ENCODE data around the gene CXCR2. TPM values are rescaled to one million over a fixed set of nuclear protein-coding genes. Genes with fewer than 3 reads are reported as not detected.

The CXCR2 gene
- total RNA-seq, 1 donor = not detected

GRCh38 chr2:218149848-218150440 lies 24.1 kb downstream of the CXCR2 start:
- Histone ChIP-seq H3K27ac (ENCODE audit: low read depth, low read length) (no peak overlapping the region), H3K4me1 (ENCODE audit: insufficient read depth, low read length) (no peaks in the 10 kb centered on the region), H3K36me3 (ENCODE audit: insufficient read depth, low read length) (no peaks in the 10 kb centered on the region), H2AFZ (ENCODE audit: low read length) (no peak overlapping the region), H3K27me3 (ENCODE audit: insufficient read depth, low read length) (peaks cover 50% of the 10 kb centered on the region), H3K4me3 (ENCODE audit: insufficient read depth, low read length) (no peak overlapping the region), H3K9me3 (ENCODE audit: low read depth, low read length) (no peaks in the 10 kb centered on the region), H3K79me2 (ENCODE audit: insufficient read depth, low read length) (no peaks in the 10 kb centered on the region), H3K4me2 (ENCODE audit: insufficient read depth, low read length) (no peak overlapping the region), H4K20me1 (ENCODE audit: insufficient read depth, low read length) (no peaks in the 10 kb centered on the region)
- TF ChIP-seq CTCF (IDR thresholded peaks at IDR 0.05; ENCODE audit: extremely low read depth, low read depth, low read length) = no peak
- DNase-seq (ENCODE audit: insufficient read length, low spot score, missing footprints) = no peak

GRCh38 chr2:218152172-218152571 lies 26.3 kb downstream of the CXCR2 start:
- Histone ChIP-seq H3K79me2 (ENCODE audit: insufficient read depth, low read length) (no peaks in the 10 kb centered on the region), H4K20me1 (ENCODE audit: insufficient read depth, low read length) (no peaks in the 10 kb centered on the region), H3K36me3 (ENCODE audit: insufficient read depth, low read length) (no peaks in the 10 kb centered on the region), H3K4me1 (ENCODE audit: insufficient read depth, low read length) (no peaks in the 10 kb centered on the region), H3K4me2 (ENCODE audit: insufficient read depth, low read length) (no peak overlapping the region), H3K27ac (ENCODE audit: low read depth, low read length) (no peak overlapping the region), H2AFZ (ENCODE audit: low read length) (no peak overlapping the region), H3K9me3 (ENCODE audit: low read depth, low read length) (no peaks in the 10 kb centered on the region), H3K4me3 (ENCODE audit: insufficient read depth, low read length) (no peak overlapping the region), H3K27me3 (ENCODE audit: insufficient read depth, low read length) (peaks cover 49% of the 10 kb centered on the region)
- TF ChIP-seq CTCF (IDR thresholded peaks at IDR 0.05; ENCODE audit: extremely low read depth, low read depth, low read length) = no peak
- DNase-seq (ENCODE audit: insufficient read length, low spot score, missing footprints) = no peak

- H3K36me3 ChIP-seq (ENCODE audit: insufficient read depth, low read length) = no peaks in the 10 kb centered on the region
- no peaks in the 10 kb centered on the region for H3K9me3 ChIP-seq (ENCODE audit: low read depth, low read length)
- no peak overlapping the region for H3K4me2 ChIP-seq (ENCODE audit: insufficient read depth, low read length)
- no peak overlapping the region for H3K4me3 ChIP-seq (ENCODE audit: insufficient read depth, low read length)
- H3K4me1 ChIP-seq (ENCODE audit: insufficient read depth, low read length) = no peaks in the 10 kb centered on the region
- H2AFZ ChIP-seq (ENCODE audit: low read length) = no peak overlapping the region
- H3K27ac ChIP-seq (ENCODE audit: low read depth, low read length) = no peak overlapping the region
- H4K20me1 ChIP-seq (ENCODE audit: insufficient read depth, low read length) = no peaks in the 10 kb centered on the region
- DNase-seq (ENCODE audit: insufficient read length, low spot score, missing footprints) = no peak
- H3K27me3 ChIP-seq (ENCODE audit: insufficient read depth, low read length) = peaks cover 49% of the 10 kb centered on the region
- no peaks in the 10 kb centered on the region for H3K79me2 ChIP-seq (ENCODE audit: insufficient read depth, low read length)
- no peak for TF ChIP-seq CTCF (IDR thresholded peaks at IDR 0.05; ENCODE audit: extremely low read depth, low read depth, low read length)
These were observed 26.9 kb downstream of the CXCR2 start for GRCh38 chr2:218152777-218153176.

DNA sequence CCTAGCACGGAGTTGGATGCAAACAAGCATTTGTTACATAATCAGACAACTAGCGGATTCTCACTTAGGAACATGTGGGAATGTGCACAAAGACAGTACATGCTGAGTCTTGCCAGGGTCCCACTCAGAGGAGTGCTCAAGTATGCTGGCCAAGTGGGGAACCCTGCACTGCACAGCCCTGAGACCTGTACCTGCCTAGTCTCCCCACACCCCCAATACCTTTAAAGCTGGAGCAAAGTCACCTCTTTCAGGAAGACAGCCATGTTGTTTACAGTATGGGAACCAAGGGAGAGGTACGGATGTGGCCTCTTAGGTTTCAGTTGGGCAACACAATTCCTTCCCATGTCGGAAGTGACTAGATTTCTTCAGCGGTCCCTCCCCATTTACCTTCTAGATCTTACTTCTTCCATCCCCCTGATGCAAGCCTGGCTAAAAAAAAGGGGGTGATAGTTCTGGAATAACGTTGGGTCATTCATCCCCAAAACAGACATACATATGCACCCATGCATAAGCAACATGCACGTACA lies 30.2 kb downstream of the CXCR2 start:
- Histone ChIP-seq H3K27me3 (ENCODE audit: insufficient read depth, low read length) (peaks cover 44% of the 10 kb centered on the region), H3K4me2 (ENCODE audit: insufficient read depth, low read length) (no peak overlapping the region), H3K4me1 (ENCODE audit: insufficient read depth, low read length) (no peaks in the 10 kb centered on the region), H3K4me3 (ENCODE audit: insufficient read depth, low read length) (no peak overlapping the region), H3K36me3 (ENCODE audit: insufficient read depth, low read length) (no peaks in the 10 kb centered on the region), H3K27ac (ENCODE audit: low read depth, low read length) (no peak overlapping the region), H4K20me1 (ENCODE audit: insufficient read depth, low read length) (no peaks in the 10 kb centered on the region), H2AFZ (ENCODE audit: low read length) (no peak overlapping the region), H3K79me2 (ENCODE audit: insufficient read depth, low read length) (no peaks in the 10 kb centered on the region), H3K9me3 (ENCODE audit: low read depth, low read length) (no peaks in the 10 kb centered on the region)
- no peak for TF ChIP-seq CTCF (IDR thresholded peaks at IDR 0.05; ENCODE audit: extremely low read depth, low read depth, low read length)
- DNase-seq (ENCODE audit: insufficient read length, low spot score, missing footprints) = no peak

Data from osteoblast (primary cell).